NCI-H1694 treated with DMSO at 0.1 percent for 48 hours (cell line): Measurements from ENCODE around the gene APOD.
A peak's percentile ranks its signal among the peaks of the same experiment; 100 is the strongest.

Experiments
- DNase-seq: peaks from one replicate; lab custom pipeline; 2025; lab: John Stamatoyannopoulos, UW

The APOD gene

GRCh38 chr3:195524171-195524896 is 59.4 kb downstream of the APOD start:
- DNase-seq = no peak

DNA sequence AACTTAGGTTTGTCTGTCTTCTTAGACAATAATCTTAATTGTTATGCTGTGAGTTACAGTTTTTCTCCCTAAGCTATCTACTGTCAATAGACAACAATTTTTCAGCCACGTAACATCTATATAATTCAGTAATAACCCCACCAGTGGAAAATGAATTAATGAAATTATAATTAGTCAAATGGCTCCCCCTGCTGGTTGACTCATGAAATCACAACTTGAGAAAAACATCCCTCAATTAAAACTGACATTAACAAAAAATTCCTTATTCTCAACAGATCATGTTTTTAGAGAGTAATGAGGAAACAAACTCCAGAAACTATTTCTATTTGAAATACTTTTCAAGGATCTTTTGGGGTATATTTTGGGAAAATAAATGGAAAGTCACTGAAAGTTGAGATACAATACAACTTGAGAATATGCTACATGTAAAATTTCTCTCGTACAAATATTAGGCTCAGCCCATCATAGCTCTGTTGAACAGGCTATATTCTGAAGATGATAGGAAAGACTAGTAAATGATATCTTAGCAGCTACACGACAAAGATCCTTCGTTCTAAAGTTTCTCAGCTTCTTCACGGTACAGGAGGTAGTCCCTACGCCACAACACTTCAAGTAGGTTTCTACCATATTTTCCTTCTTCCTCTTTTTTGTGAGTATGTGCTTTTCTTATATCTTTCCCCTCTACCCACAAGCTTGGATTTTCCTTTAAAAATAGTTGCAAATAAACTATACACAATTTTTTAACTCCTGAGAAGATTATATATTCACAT is 61.3 kb downstream of the APOD start:
- peak; percentile 34 for DNase-seq
